MCF 10A (cell line): ENCODE results near the gene THPO. TPM values are rescaled to one million over a fixed set of nuclear protein-coding genes. Genes with fewer than 3 reads are reported as not detected.

Experiments used
- BruUV-seq: library from RNA; stranded (reverse); fragments of 400-500 nt; replicated peaks from 2 replicates; lab custom pipeline; 2021; lab: Mats Ljungman, UMichigan
- CTCF ChIA-PET: fragments of 300-600 bp; sonication (Branson Sonifier 250); formaldehyde crosslinking; extraction: SDS; loops from one replicate; lab custom pipeline; 2021; ENCODE audit warnings: antibody characterized with exemption, inconsistent platforms; lab: Yijun Ruan, JAX
- POLR2A ChIA-PET: fragments of 300-600, 350-650 bp; sonication (Branson Sonifier 250); formaldehyde crosslinking; extraction: SDS; loops from one replicate; lab custom pipeline; 2020; ENCODE audit warnings: antibody characterized with exemption, inconsistent platforms; lab: Yijun Ruan, JAX
- DNase-seq: peaks from one replicate; pipeline ENCODE4 v3.0.0-alpha.2; 2018; ENCODE audit not compliant: unreplicated experiment
- H3K27ac Mint-ChIP-seq: one replicate; pipeline ENCODE4 v1.8.0; 2022; ENCODE audit warnings: mild to moderate bottlenecking, low read depth, mixed read lengths; ENCODE audit not compliant: unreplicated experiment
- H3K27me3 Mint-ChIP-seq: one replicate; pipeline ENCODE4 v1.8.0; 2022; ENCODE audit warnings: mixed read lengths; ENCODE audit not compliant: insufficient read depth, unreplicated experiment
- H3K36me3 Mint-ChIP-seq: one replicate; pipeline ENCODE4 v1.8.0; 2022; ENCODE audit warnings: mild to moderate bottlenecking, moderate library complexity, mixed read lengths; ENCODE audit not compliant: insufficient read depth, unreplicated experiment
- H3K4me1 Mint-ChIP-seq: one replicate; pipeline ENCODE4 v1.8.0; 2022; ENCODE audit warnings: mixed read lengths; ENCODE audit not compliant: insufficient read depth, unreplicated experiment
- H3K4me3 Mint-ChIP-seq: one replicate; pipeline ENCODE4 v1.8.0; 2022; ENCODE audit warnings: mild to moderate bottlenecking, moderate library complexity, mixed read lengths; ENCODE audit not compliant: unreplicated experiment
- H3K9me3 Mint-ChIP-seq: one replicate; pipeline ENCODE4 v1.8.0; 2022; ENCODE audit warnings: mixed read lengths; ENCODE audit not compliant: unreplicated experiment
- CTCF ChIP-seq: fragments of 200-600 bp; IDR thresholded peaks from one replicate; pipeline ENCODE4 v1.8.0; 2022; ENCODE audit warnings: antibody characterized with exemption, mild to moderate bottlenecking; ENCODE audit not compliant: unreplicated experiment
- intact Hi-C: fragments of 100-400 bp; cut with micrococcal nuclease; formaldehyde crosslinking; loops from 2 replicates; pipeline ENCODE4 v1.14.1; 2022
- total RNA-seq: library from RNA; stranded (reverse); gene quantifications from 2 replicates; pipeline ENCODE4 v1.2.3, GENCODE V29; 2022

The THPO gene
- total RNA-seq, 1 experiment from 2014 or later = not detected

DNA sequence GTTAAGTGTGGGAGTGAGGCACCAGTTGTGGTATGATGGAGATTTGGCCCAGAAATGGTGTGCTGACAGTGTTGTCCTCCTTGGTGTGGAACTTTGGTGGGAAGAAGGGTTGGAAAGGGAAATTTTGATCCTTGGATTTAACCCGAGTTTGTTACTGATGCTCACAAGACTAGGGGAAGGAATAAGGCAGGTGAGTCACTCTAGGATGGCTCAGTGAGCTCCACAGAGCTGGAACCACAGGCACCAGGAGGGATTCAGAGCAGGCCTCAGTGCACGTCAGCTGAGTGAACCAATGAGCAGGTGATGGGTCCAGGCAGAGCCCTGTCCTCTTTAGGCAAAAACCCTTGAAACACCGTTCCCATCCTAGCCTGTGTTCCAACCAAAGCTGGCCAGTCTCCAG lies 13.3 kb upstream of the THPO start:
- ChIA-PET CTCF (interaction anchor here (0.5 to 1.5 kb wide), 7 partner anchors 20 to 173 kb away, joined by 3 to 12 read pairs (median 3); no protein-coding TSS in a partner anchor), POLR2A (interaction anchor here (0.9 kb wide), 1 partner anchor 21 kb away, joined by 5 read pairs; no protein-coding TSS in a partner anchor)
- no peak for TF ChIP-seq CTCF
- BruUV-seq = no TSS peak
- H3K27me3 Mint-ChIP-seq = peaks cover 19% of the 10 kb centered on the region
- no peaks in the 10 kb centered on the region for H3K4me1 Mint-ChIP-seq
- no peaks in the 10 kb centered on the region for H3K9me3 Mint-ChIP-seq
- no peak for DNase-seq
- H3K4me3 Mint-ChIP-seq = no peak overlapping the region
- H3K27ac Mint-ChIP-seq = no peak overlapping the region
- intact Hi-C loops = no loop called here
- H3K36me3 Mint-ChIP-seq = peaks cover 7% of the 10 kb centered on the region

DNA sequence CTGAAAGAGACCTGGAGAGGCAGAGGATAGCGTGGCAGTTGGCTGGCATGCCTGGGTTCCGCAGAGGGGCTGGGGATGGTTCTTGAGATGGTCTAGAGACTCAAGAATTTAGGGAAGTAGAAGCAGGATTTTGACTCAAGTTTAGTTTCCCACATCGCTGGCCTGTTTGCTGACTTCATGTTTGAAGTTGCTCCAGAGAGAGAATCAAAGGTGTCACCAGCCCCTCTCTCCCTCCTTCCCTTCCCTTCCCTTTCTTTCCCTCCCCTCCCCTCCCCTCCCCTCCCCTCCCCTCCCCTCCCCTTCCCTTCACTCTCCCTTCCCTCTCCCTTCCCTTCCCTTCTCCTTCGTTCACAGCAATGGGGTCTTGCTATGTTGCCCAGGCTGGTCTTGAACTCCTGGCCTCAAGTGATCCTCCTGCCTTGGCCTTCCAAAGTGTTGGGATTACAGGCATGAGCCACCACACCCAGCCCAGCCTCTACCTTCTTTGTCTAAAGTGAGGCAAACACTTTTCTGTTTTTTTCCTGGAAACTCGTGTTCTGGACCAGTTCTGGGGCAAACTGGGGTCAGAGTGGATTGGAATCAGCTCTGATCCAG lies 12.0 kb upstream of the THPO start:
- Mint-ChIP-seq H3K27ac (no peak overlapping the region), H3K36me3 (peaks cover 7% of the 10 kb centered on the region), H3K27me3 (peaks cover 19% of the 10 kb centered on the region), H3K4me3 (no peak overlapping the region), H3K4me1 (no peaks in the 10 kb centered on the region), H3K9me3 (no peaks in the 10 kb centered on the region)
- CTCF ChIA-PET = interaction anchor here (0.6 to 1.6 kb wide), 8 partner anchors 17 to 121 kb away, joined by 3 to 12 read pairs (median 3); no protein-coding TSS in a partner anchor
- intact Hi-C loops = no loop called here
- BruUV-seq = no TSS peak
- POLR2A ChIA-PET = interaction anchor here (0.5 to 0.6 kb wide), 2 partner anchors 30 to 755 kb away, joined by 3 read pairs; no protein-coding TSS in a partner anchor
- TF ChIP-seq CTCF = no peak
- DNase-seq = no peak

DNA sequence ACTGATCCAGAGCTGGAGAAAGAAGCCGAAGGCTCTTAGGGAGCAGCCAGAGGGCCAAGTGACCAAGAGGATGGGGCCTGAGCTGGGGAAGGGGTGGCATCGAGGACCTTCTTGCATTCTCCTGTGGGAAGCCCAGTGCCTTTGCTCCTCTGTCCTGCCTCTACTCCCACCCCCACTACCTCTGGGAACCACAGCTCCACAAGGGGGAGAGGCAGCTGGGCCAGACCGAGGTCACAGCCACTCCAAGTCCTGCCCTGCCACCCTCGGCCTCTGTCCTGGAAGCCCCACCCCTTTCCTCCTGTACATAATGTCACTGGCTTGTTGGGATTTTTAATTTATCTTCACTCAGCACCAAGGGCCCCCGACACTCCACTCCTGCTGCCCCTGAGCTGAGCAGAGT lies 11.4 kb upstream of the THPO start:
- Mint-ChIP-seq H3K27ac (no peak overlapping the region), H3K36me3 (peaks cover 7% of the 10 kb centered on the region), H3K27me3 (peaks cover 19% of the 10 kb centered on the region), H3K4me3 (no peak overlapping the region), H3K9me3 (no peaks in the 10 kb centered on the region), H3K4me1 (no peaks in the 10 kb centered on the region)
- DNase-seq = no peak
- no TSS peak for BruUV-seq
- no peak for TF ChIP-seq CTCF
- ChIA-PET CTCF (interaction anchor here (0.6 to 1.6 kb wide), 4 partner anchors 18 to 168 kb away, joined by 3 to 7 read pairs (median 3); no protein-coding TSS in a partner anchor), POLR2A (interaction anchor here (0.6 kb wide), 1 partner anchor 53 kb away, joined by 3 read pairs; no protein-coding TSS in a partner anchor)
- intact Hi-C loops = no loop called here

DNA sequence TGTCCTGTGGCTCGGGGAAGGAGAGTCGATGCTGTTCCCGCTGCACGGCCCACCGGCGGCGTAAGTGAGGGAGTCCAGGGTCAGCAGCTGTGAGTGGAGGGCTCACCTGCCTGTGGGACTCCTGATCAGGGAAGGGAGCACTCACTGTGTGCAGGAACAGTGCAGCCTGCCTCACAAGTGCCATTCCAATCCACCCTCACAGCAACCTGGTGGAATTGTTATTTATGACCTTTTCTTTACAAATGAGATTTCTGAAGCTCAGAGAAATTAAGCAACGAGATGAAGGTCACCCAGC lies 10.9 kb upstream of the THPO start:
- intact Hi-C loops = no loop called here
- Mint-ChIP-seq H3K4me3 (no peak overlapping the region), H3K27ac (no peak overlapping the region), H3K4me1 (no peaks in the 10 kb centered on the region), H3K27me3 (peaks cover 19% of the 10 kb centered on the region), H3K36me3 (peaks cover 7% of the 10 kb centered on the region), H3K9me3 (no peaks in the 10 kb centered on the region)
- no peak for TF ChIP-seq CTCF
- ChIA-PET CTCF (interaction anchor here (0.6 to 1.6 kb wide), 5 partner anchors 17 to 168 kb away, joined by 3 to 7 read pairs (median 3); no protein-coding TSS in a partner anchor), POLR2A (interaction anchor here (0.6 kb wide), 1 partner anchor 53 kb away, joined by 3 read pairs; no protein-coding TSS in a partner anchor)
- no TSS peak for BruUV-seq
- no peak for DNase-seq
